H1 (cell line): ENCODE measurements around the gene PYCARD. TPM values are rescaled to one million over a fixed set of nuclear protein-coding genes. Genes with fewer than 3 reads are reported as not detected.

Experiments used
- CTCF ChIA-PET: fragments of 300-600 bp; sonication (Branson Sonifier 250); formaldehyde crosslinking; loops from one replicate; lab custom pipeline; 2021; ENCODE audit not compliant: partially characterized antibody; lab: Charles Lee
- POLR2A ChIA-PET: fragments of 300-600 bp; sonication (Branson Sonifier 250); formaldehyde crosslinking; loops from one replicate; lab custom pipeline; 2021; ENCODE audit warnings: inconsistent platforms; ENCODE audit not compliant: partially characterized antibody; lab: Charles Lee
- DNase-seq, 2 experiments: peaks; one replicate each; pipeline versions ENCODE4 v3.0.0 to v3.0.0-alpha.2; 2010 to 2022; ENCODE audit warnings: low spot score in 2 of 2, low read depth in 1 of 2, mixed read lengths in 1 of 2
- FAIRE-seq: peaks from 2 replicates; lab custom pipeline; 2011; peaks lifted over from hg19 to GRCh38; lab: Jason Lieb, UNC
- H2AFZ ChIP-seq: 2 replicates; pipeline ENCODE4 v1.8.1; 2012; ENCODE audit warnings: low read length, inconsistent platforms
- H2AK5ac ChIP-seq: 2 replicates; pipeline ENCODE4 v1.6.1; 2013; ENCODE audit warnings: low read depth, low read length
- H2BK120ac ChIP-seq: replicated peaks from 2 replicates; pipeline ENCODE3; 2013; ENCODE audit warnings: low read depth, low read length, inconsistent platforms
- H2BK12ac ChIP-seq: 2 replicates; pipeline ENCODE4 v1.6.1; 2013; ENCODE audit warnings: low read depth, low read length
- H2BK15ac ChIP-seq: 2 replicates; pipeline ENCODE4 v1.6.1; 2013; ENCODE audit warnings: low read length
- H2BK20ac ChIP-seq: 2 replicates; pipeline ENCODE4 v1.6.1; 2013; ENCODE audit warnings: low read length
- H2BK5ac ChIP-seq: 2 replicates; pipeline ENCODE4 v1.6.1; 2013; ENCODE audit warnings: low read depth, low read length
- H3K14ac ChIP-seq: 2 replicates; pipeline ENCODE4 v1.6.1; 2013; ENCODE audit warnings: inconsistent platforms; ENCODE audit not compliant: insufficient read length
- H3K18ac ChIP-seq: 2 replicates; pipeline ENCODE4 v1.6.1; 2013; ENCODE audit warnings: low read length; ENCODE audit errors: extremely low read depth
- H3K23ac ChIP-seq: 2 replicates; pipeline ENCODE4 v1.6.1; 2013; ENCODE audit warnings: inconsistent platforms; ENCODE audit not compliant: insufficient read length
- H3K23me2 ChIP-seq: 2 replicates; pipeline ENCODE4 v1.6.1; 2013; ENCODE audit warnings: low read depth, low read length
- H3K27ac ChIP-seq: 2 replicates; pipeline ENCODE4 v1.6.1; 2011; ENCODE audit warnings: low read depth, low read length, inconsistent platforms
- H3K27me3 ChIP-seq, 4 experiments: replicated peaks in 1 of 4; 1 replicate in 1 of 4; 2 replicates in 3 of 4; pipeline versions ENCODE4 v1.6.1 to v1.8.1; 2011 to 2013; ENCODE audit warnings: low read length in 3 of 4, mild to moderate bottlenecking in 3 of 4, inconsistent platforms in 2 of 4, mixed read lengths in 2 of 4, moderate library complexity in 1 of 4; ENCODE audit not compliant: control insufficient read depth in 3 of 4, insufficient read depth in 3 of 4; ENCODE audit errors: extremely low read depth in 1 of 4
- H3K36me3 ChIP-seq, 4 experiments: 2 replicates each; pipeline versions ENCODE4 v1.6.1 to v1.8.1; 2011 to 2013; ENCODE audit warnings: mild to moderate bottlenecking in 4 of 4, low read length in 3 of 4, moderate library complexity in 2 of 4, control low read depth in 1 of 4, inconsistent platforms in 1 of 4; ENCODE audit not compliant: insufficient read depth in 4 of 4, control insufficient read depth in 2 of 4
- H3K4ac ChIP-seq: replicated peaks from 2 replicates; pipeline ENCODE3; 2013; ENCODE audit warnings: low read length, low read depth, mixed read lengths, inconsistent platforms; ENCODE audit not compliant: insufficient read length
- H3K4me1 ChIP-seq, 4 experiments: replicated peaks in 1 of 4; 1 replicate in 1 of 4; 2 replicates in 3 of 4; pipeline versions ENCODE4 v1.6.1 to v1.8.1; 2011 to 2013; ENCODE audit warnings: low read length in 3 of 4, inconsistent platforms in 2 of 4, mixed read lengths in 1 of 4; ENCODE audit not compliant: insufficient read depth in 4 of 4, control insufficient read depth in 3 of 4
- H3K4me2 ChIP-seq, 2 experiments: 2 replicates each; pipeline versions ENCODE4 v1.6.1 to v1.8.1; 2011 to 2013; ENCODE audit warnings: low read depth in 2 of 2, low read length in 2 of 2, control low read depth in 1 of 2, inconsistent platforms in 1 of 2, mild to moderate bottlenecking in 1 of 2; ENCODE audit not compliant: insufficient read depth in 1 of 2
- H3K4me3 ChIP-seq, 4 experiments: fragments of 200-600, 300-600 bp in 1 of 4; sonication (generic), shearing (Covaris generic), sonication (Bioruptor Twin) in 1 of 4; 2 replicates each; pipeline versions ENCODE4 v1.5.1 to v1.8.1; 2011 to 2016; ENCODE audit warnings: low read length in 4 of 4, low read depth in 3 of 4, control low read depth in 2 of 4, inconsistent platforms in 2 of 4, mild to moderate bottlenecking in 2 of 4, mixed read lengths in 1 of 4, moderate library complexity in 1 of 4; ENCODE audit not compliant: insufficient read depth in 2 of 4; ENCODE audit errors: extremely low read depth in 1 of 4
- H3K56ac ChIP-seq: replicated peaks from 2 replicates; pipeline ENCODE3; 2013; ENCODE audit warnings: low read depth, mild to moderate bottlenecking, mixed read lengths, low read length, inconsistent platforms; ENCODE audit not compliant: insufficient read length
- H3K79me1 ChIP-seq: 2 replicates; pipeline ENCODE4 v1.6.1; 2013; ENCODE audit warnings: low read depth, low read length, control low read depth
- H3K79me2 ChIP-seq, 2 experiments: 2 replicates each; pipeline versions ENCODE4 v1.6.1 to v1.8.1; 2012 to 2013; ENCODE audit warnings: low read length in 2 of 2, mild to moderate bottlenecking in 2 of 2, inconsistent platforms in 1 of 2; ENCODE audit not compliant: insufficient read depth in 2 of 2, control insufficient read depth in 1 of 2
- H3K9ac ChIP-seq, 4 experiments: replicated peaks in 1 of 4; 1 replicate in 1 of 4; 2 replicates in 3 of 4; pipeline versions ENCODE4 v1.6.1 to v1.8.1; 2011 to 2013; ENCODE audit warnings: low read depth in 3 of 4, low read length in 3 of 4, control low read depth in 2 of 4, mild to moderate bottlenecking in 2 of 4, moderate library complexity in 2 of 4, inconsistent platforms in 1 of 4; ENCODE audit errors: extremely low read depth in 1 of 4
- H3K9me3 ChIP-seq, 2 experiments: 2 replicates each; pipeline versions ENCODE4 v1.6.1 to v1.8.1; 2012 to 2013; ENCODE audit warnings: mild to moderate bottlenecking in 2 of 2, moderate library complexity in 2 of 2, control low read depth in 1 of 2, inconsistent platforms in 1 of 2, low read depth in 1 of 2, low read length in 1 of 2, mixed read lengths in 1 of 2; ENCODE audit not compliant: insufficient read depth in 2 of 2
- H4K20me1 ChIP-seq, 2 experiments: replicated peaks in 1 of 2; 2 replicates each; pipeline versions ENCODE3 to v1.8.1; 2011 to 2013; ENCODE audit warnings: inconsistent platforms in 2 of 2, low read length in 2 of 2, mild to moderate bottlenecking in 1 of 2; ENCODE audit not compliant: insufficient read depth in 2 of 2, control insufficient read depth in 1 of 2
- H4K5ac ChIP-seq: 2 replicates; pipeline ENCODE4 v1.6.1; 2013; ENCODE audit warnings: low read length, low read depth, mixed read lengths, inconsistent platforms; ENCODE audit not compliant: insufficient read length
- H4K8ac ChIP-seq: 2 replicates; pipeline ENCODE4 v1.8.0; 2013; ENCODE audit warnings: mild to moderate bottlenecking, moderate library complexity, low read length, inconsistent platforms; ENCODE audit not compliant: insufficient read depth; ENCODE audit errors: extremely low read depth
- H4K91ac ChIP-seq: replicated peaks from 2 replicates; pipeline ENCODE3; 2013; ENCODE audit warnings: low read length, mixed read lengths, inconsistent platforms; ENCODE audit not compliant: insufficient read length
- BCL11A ChIP-seq, 2 experiments: IDR thresholded peaks; one replicate each; pipeline ENCODE4 v1.6.1; 2011; ENCODE audit warnings: low read depth in 2 of 2, low read length in 2 of 2, mild to moderate bottlenecking in 2 of 2
- RAD21 ChIP-seq, 2 experiments: IDR thresholded peaks in 1 of 2; conservative IDR thresholded peaks in 1 of 2; 2 replicates each; pipeline ENCODE4 v1.6.1; 2011; ENCODE audit warnings: low read depth in 2 of 2, low read length in 2 of 2, improper control_type of control experiment in 1 of 2, inconsistent platforms in 1 of 2, mild to moderate bottlenecking in 1 of 2, moderate library complexity in 1 of 2
- WGBS, 2 experiments: shearing (Covaris generic) in 1 of 2; methylation state at CpG; one replicate each; pipeline versions ENCODE4 v1.1.6 to v1.1.7; 2013 to 2015; ENCODE audit warnings: low lambda C conversion rate in 2 of 2, mixed read lengths in 2 of 2, inconsistent platforms in 1 of 2, low coverage in 1 of 2, missing lambda C conversion rate in 1 of 2; ENCODE audit not compliant: insufficient replicate concordance in 2 of 2, insufficient coverage in 1 of 2, insufficient read length in 1 of 2; ENCODE audit errors: extremely low coverage in 1 of 2, missing lambda C conversion rate in 1 of 2; 5-methylcytosine and 5-hydroxymethylcytosine counted together
- polyA plus RNA-seq, 7 experiments: library from polyadenylated mRNA; depleted of rRNA in 3 of 7; stranded (reverse) in 5 of 7; unstranded in 2 of 7; fragments of >200 nt in 5 of 7; fragments of 200-250 nt in 2 of 7; gene quantifications; 1 replicate in 5 of 7; 2 replicates in 1 of 7; 4 replicates in 1 of 7; pipeline versions ENCODE4 v1.2.1 to v1.2.3, GENCODE V29; 2011 to 2013; ENCODE audit warnings: missing spikeins in 2 of 7, mixed read lengths in 2 of 7
- total RNA-seq: library from RNA; stranded (reverse); fragmentation: NEBNext Ultra II Directional; extraction: Animal tissue kit (Norgen Biotek cat#: 25700); gene quantifications from 2 replicates; pipeline ENCODE4 v1.2.1, GENCODE V29; 2021

Gene PYCARD
- total and polyA plus RNA-seq, 2 of the 8 experiments (the other 6 are each of a cell fraction or from before 2014, with no cell fraction given), result 29.9 to 77.9 TPM

DNA sequence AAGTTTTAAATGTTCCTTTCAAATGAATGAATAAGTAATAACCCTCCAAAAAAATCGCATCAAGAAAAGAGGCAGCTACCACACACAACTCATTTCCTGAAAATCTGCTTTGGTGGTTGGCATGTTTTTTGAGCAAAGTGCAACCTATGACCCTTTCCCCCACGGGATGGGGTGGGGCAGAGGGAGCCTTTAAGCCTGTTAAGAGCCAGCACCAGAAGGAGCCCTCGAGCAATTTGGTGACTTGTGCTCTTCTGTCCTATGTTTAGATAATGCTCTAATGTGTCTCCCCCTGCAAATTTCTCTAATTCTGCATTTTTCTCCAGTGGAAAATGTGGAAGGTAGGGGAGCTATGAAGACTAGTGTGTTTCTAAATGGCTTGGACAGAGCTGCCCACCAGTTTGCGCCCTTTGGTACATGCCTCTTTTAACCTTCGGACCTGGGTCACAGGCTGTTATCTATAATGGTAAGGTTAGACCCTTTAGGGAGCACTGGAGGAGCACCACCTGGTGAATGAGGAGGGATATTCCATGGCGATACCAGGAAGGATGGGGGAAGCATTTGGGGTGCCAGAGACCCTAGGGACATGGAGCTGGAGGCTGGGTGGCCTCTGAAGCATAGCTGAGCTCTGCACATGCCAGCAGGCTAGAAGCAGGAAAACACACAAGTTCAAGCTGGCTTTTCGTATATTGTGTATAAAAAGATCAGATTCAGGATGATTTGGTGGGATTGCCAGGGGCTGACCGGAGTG lies 1.6 kb downstream of the PYCARD start:
- Histone ChIP-seq H2BK20ac (no peak overlapping the region), H3K23me2 (peaks cover 15% of the 10 kb centered on the region; the same call in 1 of the 2 replicates), H2BK15ac (no peak overlapping the region), H4K8ac (no peak overlapping the region), H4K5ac (peak overlapping the region; percentile 18), H2BK5ac (peak overlapping the region; percentile 58), H3K4ac (no peak overlapping the region), H3K23ac (no peak overlapping the region), H3K27ac (no peak overlapping the region), H4K20me1 (peaks cover 3 to 11% of the 10 kb centered on the region in 2 experiments), H2AK5ac (0 out of 2 replicates have a peak overlapping the region, but pooled peaks have one; percentile 53), H2AFZ (no peak overlapping the region), H3K79me1 (peaks cover 9% of the 10 kb centered on the region), H3K4me3 (peak overlapping the region in 2 of 4 experiments; percentile 61 to 74; a peak in 5 of 8 replicates), H3K36me3 (peaks cover 0 to 8% (median 5%) of the 10 kb centered on the region in 4 experiments; a peak in 6 of 8 replicates), H3K27me3 (peaks cover 0 to 6% (median 3%) of the 10 kb centered on the region in 4 experiments; a peak in 3 of 7 replicates), H3K18ac (no peak overlapping the region), H2BK12ac (peak overlapping the region; percentile 68; the same call in 1 of the 2 replicates), H3K14ac (no peak overlapping the region), H2BK120ac (no peak overlapping the region)
- DNase-seq, result no peak
- TF ChIP-seq BCL11A (IDR thresholded peaks at IDR 0.05; ENCODE audit: low read depth in 2 of 2, low read length in 2 of 2) (no peak), RAD21 (IDR thresholded peaks at IDR 0.05 in 1 of 2, conservative IDR thresholded peaks at IDR 0.05 in 1 of 2; ENCODE audit: low read depth in 2 of 2, low read length in 2 of 2) (0 out of 4 replicates have a peak, but pooled peaks of 1 of the 2 experiments have one; percentile 8)
- TF ChIP-seq, all 59 proteins: peak for 1
- no peak overlapping the region for H3K56ac ChIP-seq
- H3K9ac ChIP-seq, result no peak overlapping the region; a peak in 1 of 7 replicates
- H3K79me2 ChIP-seq, result 0 out of 4 replicates have a peak, but pooled peaks cover 0 to 3% of the 10 kb centered on the region in 2 experiments
- no peak for FAIRE-seq
- no peak overlapping the region for H4K91ac ChIP-seq
- WGBS, 2 experiments, result 88% methylated on average over 8 of the region's 8 CpGs; no CpG with 5 or more reads in 1 of the 2 experiments
- CTCF ChIA-PET, result interaction anchor here (0.6 to 4.1 kb wide), 12 partner anchors 11 to 668 kb away, joined by 3 to 10 read pairs (median 4); partner anchors contain the start of genes PYDC1 and ZNF843
- POLR2A ChIA-PET, result interaction anchor here (0.7 to 24.0 kb wide), 24 partner anchors 4 to 251 kb away, joined by 3 to 430 read pairs (median 4); partner anchors contain the start of genes FUS, KAT8, ORAI3 and PYCARD
- peaks cover 0 to 7% (median 4%) of the 10 kb centered on the region in 4 experiments; a peak in 5 of 7 replicates for H3K4me1 ChIP-seq
- H3K9me3 ChIP-seq, result no peaks in the 10 kb centered on the region
- peak overlapping the region; percentile 90 to 98 for H3K4me2 ChIP-seq
